Osteocyte (in vitro differentiated cells): ENCODE results near the gene TMPRSS9. TPM values are rescaled to one million over a fixed set of nuclear protein-coding genes. Genes with fewer than 3 reads are reported as not detected.

Source experiments
- DNase-seq: peaks from one replicate; pipeline ENCODE4 v3.0.0; 2021; ENCODE audit warnings: mixed read lengths; ENCODE audit not compliant: unreplicated experiment; ENCODE audit errors: extremely low spot score
- H3K27ac Mint-ChIP-seq: one replicate; pipeline ENCODE4 v1.8.0; 2021; ENCODE audit warnings: mild to moderate bottlenecking, mixed read lengths; ENCODE audit not compliant: unreplicated experiment
- H3K27me3 Mint-ChIP-seq: one replicate; pipeline ENCODE4 v1.8.0; 2021; ENCODE audit warnings: mixed read lengths; ENCODE audit not compliant: unreplicated experiment
- H3K36me3 Mint-ChIP-seq: one replicate; pipeline ENCODE4 v1.8.0; 2021; ENCODE audit warnings: mixed read lengths; ENCODE audit not compliant: unreplicated experiment
- H3K4me1 Mint-ChIP-seq: one replicate; pipeline ENCODE4 v1.8.0; 2021; ENCODE audit warnings: mixed read lengths; ENCODE audit not compliant: unreplicated experiment
- H3K4me3 Mint-ChIP-seq: one replicate; pipeline ENCODE4 v1.8.0; 2021; ENCODE audit warnings: mild to moderate bottlenecking, moderate library complexity, mixed read lengths; ENCODE audit not compliant: unreplicated experiment
- H3K9me3 Mint-ChIP-seq: one replicate; pipeline ENCODE4 v1.8.0; 2021; ENCODE audit warnings: mixed read lengths; ENCODE audit not compliant: unreplicated experiment
- long read RNA-seq: library from polyadenylated mRNA; unstranded; transcript quantifications from one replicate; pipeline ENCODE4 v2.0.0, GENCODE V29; 2021
- total RNA-seq: library from RNA; stranded (reverse); gene quantifications from 2 replicates; pipeline ENCODE4 v1.2.1, GENCODE V29; 2021
- TF ChIP-seq, protein P1 (sequence below): fragments of 200-600 bp; sonication (generic); IDR thresholded peaks from 2 replicates; pipeline ENCODE4 v1.5.0; 2021; ENCODE audit warnings: antibody characterized with exemption, mild to moderate bottlenecking, moderate library complexity

Gene TMPRSS9
- total RNA-seq: 0.08 TPM in 1 of 2 replicates, not detected in the other
- long read RNA-seq, partial matches to known transcripts: 0 of 1 reads
- long read RNA-seq, other reads (novel, unspliced or antisense): 1 of 1 reads

DNA sequence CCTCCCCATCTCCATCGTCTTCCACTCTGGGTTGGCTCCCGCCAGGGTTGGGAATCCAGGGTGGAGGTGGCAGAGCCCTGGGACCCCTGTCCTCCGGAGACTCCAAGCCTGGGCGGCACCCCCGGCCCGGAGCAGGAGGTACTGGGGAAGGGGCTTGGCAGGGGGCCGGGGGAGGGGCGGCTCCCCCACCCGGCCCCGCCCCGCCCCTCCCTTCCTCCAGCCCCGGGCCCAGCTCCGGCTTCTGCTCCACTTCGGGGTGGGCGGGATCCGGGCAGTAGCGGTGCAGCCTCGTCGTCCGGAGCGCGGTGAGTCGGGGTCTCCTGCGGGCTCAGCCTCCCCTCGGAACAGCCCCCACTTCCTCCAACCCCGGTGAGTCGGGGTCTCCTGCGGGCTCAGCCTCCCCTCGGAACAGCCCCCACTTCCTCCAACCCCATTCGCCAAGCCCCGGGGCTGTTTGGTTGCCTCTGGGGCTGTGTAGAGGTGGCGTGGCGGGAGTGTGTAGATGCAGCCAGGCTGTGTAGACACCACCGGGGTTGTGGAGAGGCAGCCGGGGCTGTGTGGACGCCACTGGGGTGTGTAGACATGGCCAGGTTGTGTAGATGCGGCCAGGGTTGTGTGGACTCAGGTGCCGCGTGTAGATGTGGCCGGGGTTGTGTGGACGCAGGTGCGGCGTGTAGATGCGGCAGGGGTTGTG is at the start of gene TMPRSS9:
Gene TMPRSS9, plus strand, starts transcription at position 274 of the 694 bp plus-strand sequence. CDS start 29,521 bp downstream, outside the sequence.
- TF ChIP-seq, protein P1, sequence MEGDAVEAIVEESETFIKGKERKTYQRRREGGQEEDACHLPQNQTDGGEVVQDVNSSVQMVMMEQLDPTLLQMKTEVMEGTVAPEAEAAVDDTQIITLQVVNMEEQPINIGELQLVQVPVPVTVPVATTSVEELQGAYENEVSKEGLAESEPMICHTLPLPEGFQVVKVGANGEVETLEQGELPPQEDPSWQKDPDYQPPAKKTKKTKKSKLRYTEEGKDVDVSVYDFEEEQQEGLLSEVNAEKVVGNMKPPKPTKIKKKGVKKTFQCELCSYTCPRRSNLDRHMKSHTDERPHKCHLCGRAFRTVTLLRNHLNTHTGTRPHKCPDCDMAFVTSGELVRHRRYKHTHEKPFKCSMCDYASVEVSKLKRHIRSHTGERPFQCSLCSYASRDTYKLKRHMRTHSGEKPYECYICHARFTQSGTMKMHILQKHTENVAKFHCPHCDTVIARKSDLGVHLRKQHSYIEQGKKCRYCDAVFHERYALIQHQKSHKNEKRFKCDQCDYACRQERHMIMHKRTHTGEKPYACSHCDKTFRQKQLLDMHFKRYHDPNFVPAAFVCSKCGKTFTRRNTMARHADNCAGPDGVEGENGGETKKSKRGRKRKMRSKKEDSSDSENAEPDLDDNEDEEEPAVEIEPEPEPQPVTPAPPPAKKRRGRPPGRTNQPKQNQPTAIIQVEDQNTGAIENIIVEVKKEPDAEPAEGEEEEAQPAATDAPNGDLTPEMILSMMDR: no peak
- H3K27me3 Mint-ChIP-seq: peaks cover 6% of the 10 kb centered on the region
- no peak within 1 kb of the TSS for H3K4me3 Mint-ChIP-seq
- no peaks in the 10 kb centered on the region for H3K36me3 Mint-ChIP-seq
- DNase-seq: no peak
- no peaks in the 10 kb centered on the region for H3K4me1 Mint-ChIP-seq
- no peaks in the 10 kb centered on the region for H3K9me3 Mint-ChIP-seq
- no peak within 1 kb of the TSS for H3K27ac Mint-ChIP-seq

DNA sequence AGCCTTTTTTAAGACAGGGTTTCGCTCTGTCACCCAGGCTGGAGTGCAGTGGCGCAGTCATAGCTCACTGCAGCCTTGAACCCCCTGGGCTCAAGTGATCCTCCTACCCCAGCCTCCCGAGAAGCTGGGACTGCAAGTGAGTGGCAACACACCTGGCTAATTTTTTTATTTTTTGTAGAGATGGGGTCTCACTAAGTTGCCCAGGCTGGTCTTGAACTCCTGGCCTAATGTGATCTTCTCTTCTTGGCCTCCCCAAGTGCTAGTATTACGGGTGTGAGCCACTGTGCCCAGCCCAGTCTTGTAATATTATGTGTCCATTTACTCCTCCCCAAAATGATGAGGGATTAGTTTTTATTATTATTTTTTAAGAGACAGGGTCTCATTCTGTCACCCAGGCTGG is 49.0 kb upstream of the TMPRSS9 start:
- H3K27me3 Mint-ChIP-seq: peaks cover 7% of the 10 kb centered on the region
- H3K27ac Mint-ChIP-seq: no peak overlapping the region
- H3K36me3 Mint-ChIP-seq: no peaks in the 10 kb centered on the region
- peaks cover 9% of the 10 kb centered on the region for H3K9me3 Mint-ChIP-seq
- H3K4me3 Mint-ChIP-seq: no peak overlapping the region
- peaks cover 27% of the 10 kb centered on the region for H3K4me1 Mint-ChIP-seq
- TF ChIP-seq, protein P1: no peak
- no peak for DNase-seq

DNA sequence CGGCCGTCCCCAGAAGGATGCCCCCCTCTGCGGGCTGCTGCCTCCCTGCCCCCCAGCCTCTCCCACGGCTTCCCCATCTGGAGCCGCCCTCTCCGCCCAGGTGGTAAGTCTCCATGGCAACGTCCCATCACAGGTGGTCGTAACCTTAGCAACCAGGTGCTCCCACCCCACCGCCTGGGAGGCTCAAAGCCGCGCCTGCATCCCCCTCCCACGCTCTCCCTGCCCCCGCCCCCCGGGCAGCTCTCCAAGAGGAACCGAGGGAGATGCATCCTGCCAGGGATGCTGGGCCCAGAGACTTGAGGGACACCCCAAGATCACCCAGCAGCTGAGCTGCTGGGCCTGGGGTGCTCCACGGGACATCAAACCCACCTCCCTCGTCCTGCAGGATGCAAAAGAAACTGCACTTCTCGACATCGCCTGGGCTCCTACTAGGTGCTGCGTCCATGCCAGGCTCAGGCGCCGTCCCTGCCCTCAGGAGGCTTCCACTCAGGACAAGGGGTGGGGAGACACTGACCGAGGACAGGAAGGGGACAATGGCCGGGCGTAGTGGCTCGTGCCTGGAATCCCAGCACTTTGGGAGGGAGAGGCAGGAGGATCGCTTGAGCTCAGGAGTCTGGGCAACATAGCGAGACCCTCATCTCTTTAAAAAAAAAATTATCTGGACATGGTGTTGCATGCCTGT is 47.1 kb upstream of the TMPRSS9 start:
- TF ChIP-seq, protein P1: no peak

DNA sequence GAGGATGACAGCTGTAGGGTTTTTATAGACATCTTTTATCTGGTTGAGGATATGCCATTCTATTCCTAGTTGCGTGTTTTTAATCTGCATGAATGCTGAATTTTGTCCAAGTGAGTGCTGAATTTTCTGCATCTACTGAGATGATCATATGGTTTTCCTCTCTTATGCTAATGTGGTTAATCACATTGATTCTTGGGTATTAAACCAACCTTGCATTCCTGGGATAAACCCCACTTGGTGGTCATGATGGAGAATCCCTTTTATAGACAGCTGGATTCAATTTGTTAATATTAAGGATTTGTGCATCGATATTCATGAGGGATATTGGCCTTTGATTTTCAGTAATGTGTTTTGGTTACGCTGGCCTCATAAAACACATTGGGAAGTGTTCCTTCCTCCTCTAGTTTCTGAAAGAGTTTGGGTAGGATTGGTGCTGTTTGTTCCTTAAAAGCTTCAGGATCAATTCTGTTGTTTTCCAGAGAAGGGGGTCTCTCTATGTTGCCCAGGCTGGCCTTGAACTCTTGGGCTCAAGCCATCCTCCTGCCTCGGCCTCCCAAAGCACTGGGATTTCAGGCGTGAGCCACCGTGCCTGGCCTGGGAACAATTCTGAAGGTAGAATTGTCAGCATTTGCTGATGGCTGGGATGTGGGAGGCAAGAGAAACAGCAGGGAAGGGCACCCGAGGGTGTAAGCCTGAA is 44.8 kb upstream of the TMPRSS9 start:
- H3K4me1 Mint-ChIP-seq: peaks cover 30% of the 10 kb centered on the region

More for the DNA sequence above, 47.1 kb upstream of the TMPRSS9 start:
- H3K27ac Mint-ChIP-seq: no peak overlapping the region
- peaks cover 4% of the 10 kb centered on the region for H3K27me3 Mint-ChIP-seq
- no peak for DNase-seq
- peaks cover 9% of the 10 kb centered on the region for H3K9me3 Mint-ChIP-seq
- H3K4me1 Mint-ChIP-seq: peaks cover 39% of the 10 kb centered on the region
- H3K4me3 Mint-ChIP-seq: no peak overlapping the region
- H3K36me3 Mint-ChIP-seq: no peaks in the 10 kb centered on the region

More for the DNA sequence above, 44.8 kb upstream of the TMPRSS9 start:
- Mint-ChIP-seq H3K9me3 (peaks cover 9% of the 10 kb centered on the region), H3K27me3 (no peaks in the 10 kb centered on the region), H3K4me3 (no peak overlapping the region), H3K36me3 (no peaks in the 10 kb centered on the region), H3K27ac (peak overlapping the region; percentile 82)
- TF ChIP-seq, protein P1: no peak
- DNase-seq: no peak
